ENCODE measurements around the gene SNX10. TPM values are rescaled to one million over a fixed set of nuclear protein-coding genes. Genes with fewer than 3 reads are reported as not detected.

SNX10 gene
- total RNA-seq, 3 donors from 2014 or later: 18.5 to 22.6 (median 18.9) TPM

GRCh38 chr7:26334166-26334859, 42.7 kb downstream of the SNX10 start:
- no peaks in the 10 kb centered on the region for H3K9me3 Mint-ChIP-seq
- peaks cover 38% of the 10 kb centered on the region for H3K4me1 Mint-ChIP-seq (ENCODE audit: low read depth)
- no peaks in the 10 kb centered on the region for H3K36me3 Mint-ChIP-seq (ENCODE audit: insufficient read depth)
- no peaks in the 10 kb centered on the region for H3K27me3 Mint-ChIP-seq (ENCODE audit: low read depth)
- no peak for DNase-seq
- ATAC-seq: no peak
- no peak overlapping the region for H3K4me3 Mint-ChIP-seq

DNA sequence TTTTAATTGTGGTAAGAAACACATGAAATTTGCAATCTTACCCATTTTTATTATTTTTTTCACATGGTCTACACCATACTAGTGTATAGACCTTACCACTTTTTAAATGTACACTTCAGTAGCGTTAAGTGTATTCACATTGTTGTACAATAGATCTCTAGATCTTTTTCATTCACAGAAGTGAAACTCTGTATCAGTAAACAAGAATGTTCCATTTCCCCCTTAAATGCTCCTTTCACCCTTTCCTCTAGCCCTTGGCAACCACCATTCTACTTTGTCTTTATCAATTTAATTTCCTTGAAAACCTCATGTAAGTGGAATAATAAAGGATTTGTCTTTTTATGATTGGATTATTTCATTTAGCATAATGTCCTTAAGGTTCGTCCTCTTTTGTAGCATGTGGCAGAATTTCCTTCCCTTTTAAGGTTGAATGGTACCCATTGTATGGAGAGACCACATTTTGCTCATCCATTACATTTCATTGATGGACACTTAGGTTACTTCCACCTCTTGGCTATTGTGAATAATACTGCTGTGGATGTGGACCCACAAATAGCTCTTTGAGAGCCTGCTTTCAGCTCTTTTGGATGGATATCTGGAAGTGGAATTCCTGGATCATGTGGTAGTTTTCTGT, 45.7 kb downstream of the SNX10 start:
- ATAC-seq: no peak
- no peaks in the 10 kb centered on the region for H3K27me3 Mint-ChIP-seq (ENCODE audit: low read depth)
- H3K36me3 Mint-ChIP-seq (ENCODE audit: insufficient read depth): no peaks in the 10 kb centered on the region
- H3K9me3 Mint-ChIP-seq: no peaks in the 10 kb centered on the region
- H3K4me1 Mint-ChIP-seq (ENCODE audit: low read depth): peaks cover 32% of the 10 kb centered on the region
- no peak overlapping the region for H3K4me3 Mint-ChIP-seq
- DNase-seq: no peak

- ATAC-seq: no peak
- Mint-ChIP-seq H3K4me3 (no peak overlapping the region), H3K4me1 (ENCODE audit: low read depth) (peaks cover 9% of the 10 kb centered on the region), H3K27me3 (ENCODE audit: low read depth) (no peaks in the 10 kb centered on the region), H3K9me3 (no peaks in the 10 kb centered on the region), H3K36me3 (ENCODE audit: insufficient read depth) (peaks cover 2% of the 10 kb centered on the region)
- DNase-seq: no peak
These were observed 48.9 kb downstream of the SNX10 start for GRCh38 chr7:26340476-26341018.

GRCh38 chr7:26343320-26343832, 51.7 kb downstream of the SNX10 start:
- peaks cover 6% of the 10 kb centered on the region for H3K36me3 Mint-ChIP-seq (ENCODE audit: insufficient read depth)
- H3K4me1 Mint-ChIP-seq (ENCODE audit: low read depth): no peaks in the 10 kb centered on the region
- ATAC-seq (no peak), DNase-seq (no peak)
- no peaks in the 10 kb centered on the region for H3K9me3 Mint-ChIP-seq
- no peaks in the 10 kb centered on the region for H3K27me3 Mint-ChIP-seq (ENCODE audit: low read depth)
- H3K4me3 Mint-ChIP-seq: no peak overlapping the region

DNA sequence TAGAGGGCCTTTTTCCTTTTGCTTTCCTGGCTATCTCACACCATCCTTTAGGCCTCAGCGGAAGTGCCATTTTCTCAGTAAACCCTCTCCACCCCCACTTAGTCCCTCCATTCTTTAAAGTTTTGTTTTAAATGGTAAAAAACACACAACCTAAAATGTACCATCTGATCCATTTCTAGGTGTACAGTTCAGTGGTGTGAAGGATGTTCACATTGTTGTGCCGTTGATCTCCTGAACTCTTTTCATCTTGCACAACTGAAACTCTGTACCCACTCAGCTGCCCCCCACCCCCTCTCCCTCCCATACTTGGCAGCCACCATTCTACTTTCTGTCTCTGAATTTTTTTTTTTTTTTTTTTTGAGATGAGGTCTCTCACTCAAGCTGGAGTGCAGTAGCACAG, 52.2 kb downstream of the SNX10 start:
- Mint-ChIP-seq H3K27me3 (ENCODE audit: low read depth) (no peaks in the 10 kb centered on the region), H3K4me3 (no peak overlapping the region), H3K4me1 (ENCODE audit: low read depth) (no peaks in the 10 kb centered on the region), H3K36me3 (ENCODE audit: insufficient read depth) (peaks cover 6% of the 10 kb centered on the region), H3K9me3 (no peaks in the 10 kb centered on the region)
- ATAC-seq: no peak
- no peak for DNase-seq

DNA sequence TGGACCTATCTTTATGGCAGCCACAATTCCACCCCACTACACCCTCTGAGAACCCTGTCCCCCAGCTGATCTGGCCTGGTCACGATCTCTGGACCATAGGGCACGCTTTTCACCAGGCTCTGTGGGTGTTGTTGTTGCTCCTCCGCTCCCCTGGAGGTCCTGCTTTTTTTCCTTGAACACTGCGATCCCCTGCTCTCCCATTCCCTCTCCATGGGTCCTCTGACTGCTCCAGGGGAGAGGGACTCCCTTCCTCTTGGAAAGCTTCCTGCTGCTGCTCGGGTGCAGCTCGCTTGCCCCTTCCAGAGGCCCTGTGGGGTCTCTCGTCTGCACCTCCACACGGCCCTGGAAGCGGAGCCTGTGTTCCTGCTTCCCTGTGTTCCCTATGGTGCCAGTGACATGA, 53.5 kb downstream of the SNX10 start:
- Mint-ChIP-seq H3K4me1 (ENCODE audit: low read depth) (no peaks in the 10 kb centered on the region), H3K4me3 (no peak overlapping the region), H3K36me3 (ENCODE audit: insufficient read depth) (peaks cover 6% of the 10 kb centered on the region), H3K27me3 (ENCODE audit: low read depth) (no peaks in the 10 kb centered on the region), H3K9me3 (no peaks in the 10 kb centered on the region)
- DNase-seq (no peak), ATAC-seq (no peak)

DNA sequence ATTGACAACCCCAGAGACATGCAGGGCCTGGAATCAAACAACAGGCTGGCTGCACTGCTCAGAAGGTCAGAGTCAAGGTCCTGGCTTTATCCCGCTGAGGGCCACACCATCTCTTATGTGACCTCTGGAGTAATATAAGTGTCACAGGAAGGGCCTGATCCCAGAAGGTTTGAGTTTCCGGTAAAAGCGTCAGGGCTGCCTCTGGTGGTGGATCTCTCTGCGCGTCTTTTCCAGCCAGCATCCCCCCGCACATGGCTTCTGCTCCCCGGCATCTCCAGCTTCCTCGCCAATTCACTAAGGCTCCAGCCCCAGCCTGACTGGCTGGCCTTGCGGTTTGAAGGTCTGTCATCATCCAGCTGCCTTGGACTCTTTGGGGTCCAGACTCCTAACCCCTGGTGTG, 54.2 kb downstream of the SNX10 start:
- Mint-ChIP-seq H3K36me3 (ENCODE audit: insufficient read depth) (peaks cover 6% of the 10 kb centered on the region), H3K4me1 (ENCODE audit: low read depth) (no peaks in the 10 kb centered on the region), H3K27me3 (ENCODE audit: low read depth) (no peaks in the 10 kb centered on the region), H3K4me3 (no peak overlapping the region), H3K9me3 (no peaks in the 10 kb centered on the region)
- DNase-seq (no peak), ATAC-seq (no peak)

DNA sequence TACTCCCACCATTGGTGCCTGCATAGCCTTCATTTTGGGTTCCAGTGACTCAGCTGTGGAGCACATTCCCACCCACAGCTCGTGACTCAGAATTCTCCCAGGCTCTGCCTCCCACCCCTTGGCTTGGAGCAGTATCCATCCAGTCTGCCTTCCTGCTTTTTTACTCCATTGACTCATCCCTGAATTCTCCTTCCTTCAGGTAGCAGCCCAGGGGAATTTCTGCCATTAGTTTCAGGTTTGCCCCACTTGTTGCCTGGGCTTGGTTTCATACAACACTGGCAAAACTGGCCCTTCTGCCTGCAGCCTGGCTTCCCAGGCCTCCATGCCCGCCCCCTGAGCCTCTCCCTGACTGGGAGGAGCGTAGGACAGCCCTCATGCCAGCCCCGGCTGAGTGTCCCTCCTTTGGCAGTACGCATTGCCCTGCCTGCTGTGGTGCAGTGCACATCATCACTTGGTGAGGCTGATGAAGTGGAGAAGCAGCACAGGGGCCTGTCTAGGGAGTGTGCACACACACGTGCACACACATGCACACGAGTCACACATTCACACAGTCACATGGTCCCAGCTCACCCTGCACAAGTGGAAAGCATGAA, 55.0 kb downstream of the SNX10 start:
- Mint-ChIP-seq H3K4me3 (no peak overlapping the region), H3K36me3 (ENCODE audit: insufficient read depth) (peaks cover 6% of the 10 kb centered on the region), H3K9me3 (no peaks in the 10 kb centered on the region), H3K27me3 (ENCODE audit: low read depth) (no peaks in the 10 kb centered on the region), H3K4me1 (ENCODE audit: low read depth) (no peaks in the 10 kb centered on the region)
- no peak for ATAC-seq
- no peak for DNase-seq

DNA sequence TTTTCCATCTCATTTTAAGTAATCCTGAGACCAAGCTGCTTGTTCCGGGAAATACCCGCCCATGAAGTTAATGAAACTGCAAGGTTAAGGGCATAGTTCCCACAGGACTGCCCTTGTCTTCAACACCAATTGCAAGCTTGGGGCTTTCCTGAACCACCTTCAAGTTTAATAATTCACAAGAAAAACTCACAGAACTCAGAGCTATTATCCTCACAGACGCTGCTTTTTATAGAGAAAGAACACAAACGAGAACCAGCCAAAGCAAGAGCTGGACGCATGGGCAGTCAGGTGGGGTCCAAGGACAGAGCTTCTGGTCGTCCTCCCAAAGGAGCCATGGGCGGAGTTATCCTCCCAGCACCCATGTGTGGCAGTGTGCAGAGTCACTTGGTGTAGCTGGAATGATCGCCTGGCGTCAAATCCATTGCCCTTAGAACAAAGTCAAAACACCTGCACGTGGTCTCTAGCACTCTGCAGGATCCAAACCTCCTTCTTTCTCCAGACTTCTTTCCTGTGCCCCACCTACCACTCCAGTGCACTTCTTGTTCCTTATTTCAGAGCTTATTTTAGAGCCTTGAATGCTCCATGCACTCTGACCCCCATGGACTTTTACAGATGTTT, 56.7 kb downstream of the SNX10 start:
- Mint-ChIP-seq H3K4me3 (no peak overlapping the region), H3K4me1 (ENCODE audit: low read depth) (no peaks in the 10 kb centered on the region), H3K9me3 (no peaks in the 10 kb centered on the region), H3K27me3 (ENCODE audit: low read depth) (no peaks in the 10 kb centered on the region), H3K36me3 (ENCODE audit: insufficient read depth) (peaks cover 11% of the 10 kb centered on the region)
- no peak for DNase-seq
- ATAC-seq: no peak

- Mint-ChIP-seq H3K27me3 (ENCODE audit: low read depth) (no peaks in the 10 kb centered on the region), H3K4me3 (no peak overlapping the region), H3K36me3 (ENCODE audit: insufficient read depth) (peaks cover 12% of the 10 kb centered on the region), H3K4me1 (ENCODE audit: low read depth) (no peaks in the 10 kb centered on the region), H3K9me3 (no peaks in the 10 kb centered on the region)
- DNase-seq: no peak
- ATAC-seq: no peak
These were observed 57.6 kb downstream of the SNX10 start for GRCh38 chr7:26349005-26349915.

- no peaks in the 10 kb centered on the region for H3K9me3 Mint-ChIP-seq
- DNase-seq (no peak), ATAC-seq (no peak)
- peaks cover 10% of the 10 kb centered on the region for H3K36me3 Mint-ChIP-seq (ENCODE audit: insufficient read depth)
- H3K4me1 Mint-ChIP-seq (ENCODE audit: low read depth): no peaks in the 10 kb centered on the region
- H3K27me3 Mint-ChIP-seq (ENCODE audit: low read depth): no peaks in the 10 kb centered on the region
- H3K4me3 Mint-ChIP-seq: no peak overlapping the region
These were observed 59.5 kb downstream of the SNX10 start for GRCh38 chr7:26351171-26351570.

DNA sequence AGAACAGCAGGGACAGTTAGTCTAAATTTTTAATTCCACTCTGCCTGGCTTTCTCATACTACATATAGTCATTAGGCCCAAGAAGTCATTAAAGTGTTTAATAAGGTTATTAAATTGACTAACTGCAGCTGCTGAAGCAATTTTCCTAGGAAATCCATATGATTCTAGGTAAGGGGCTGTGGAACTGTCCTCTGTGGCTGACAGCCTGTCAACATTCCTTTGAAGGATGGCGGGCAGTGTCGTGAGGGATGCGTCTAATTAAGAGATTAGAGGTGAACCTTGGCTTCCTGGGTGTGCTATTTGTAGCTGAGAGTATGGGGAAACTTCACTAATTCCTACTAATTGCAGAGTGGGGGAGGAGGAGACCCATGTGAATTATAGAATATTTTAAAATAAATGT, 64.6 kb downstream of the SNX10 start:
- Mint-ChIP-seq H3K27me3 (ENCODE audit: low read depth) (no peaks in the 10 kb centered on the region), H3K9me3 (no peaks in the 10 kb centered on the region), H3K4me1 (ENCODE audit: low read depth) (no peaks in the 10 kb centered on the region), H3K4me3 (no peak overlapping the region), H3K36me3 (ENCODE audit: insufficient read depth) (peaks cover 8% of the 10 kb centered on the region)
- no peak for ATAC-seq
- no peak for DNase-seq

DNA sequence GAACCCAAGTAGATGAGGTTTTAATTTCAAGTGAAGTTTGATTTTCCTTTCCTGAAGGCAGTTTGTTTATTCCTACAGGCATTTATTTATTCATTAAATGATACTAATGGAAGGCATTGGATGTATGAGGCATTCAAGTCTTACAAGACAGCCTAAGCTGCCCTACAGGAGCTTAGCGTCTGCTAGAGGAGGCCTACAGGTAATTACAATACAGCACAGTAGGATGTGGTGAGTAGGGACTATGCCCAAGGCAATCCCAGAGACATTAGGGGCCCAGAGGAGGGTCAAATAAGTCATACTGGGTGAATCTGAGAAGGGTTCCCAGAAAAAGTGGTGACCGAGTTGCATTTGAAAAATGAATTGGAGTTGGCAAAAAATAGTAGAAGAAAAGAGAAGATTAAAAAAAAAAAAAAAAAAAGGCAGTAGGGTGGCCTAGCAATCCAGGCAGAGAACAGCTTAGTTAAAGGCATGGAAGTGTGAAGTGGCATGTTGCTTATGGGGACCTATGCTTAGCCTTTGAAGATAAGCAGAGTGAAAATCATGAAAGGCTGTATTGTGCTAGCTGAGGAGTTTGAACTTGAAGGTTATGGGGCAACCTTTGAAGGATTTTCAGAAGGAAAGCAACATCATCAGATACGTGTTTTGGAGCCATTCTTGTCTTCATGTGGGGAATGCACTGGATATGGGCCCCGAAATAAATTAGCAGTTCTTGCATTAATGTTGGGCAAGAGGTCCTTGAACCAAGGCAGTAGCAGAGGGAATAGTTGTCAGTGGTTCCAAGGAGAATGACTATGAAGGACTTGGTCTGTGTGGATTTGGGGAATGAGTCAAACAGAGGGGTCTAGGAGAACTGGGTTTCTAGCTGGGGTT, 65.5 kb downstream of the SNX10 start:
- H3K36me3 Mint-ChIP-seq (ENCODE audit: insufficient read depth): peaks cover 8% of the 10 kb centered on the region
- no peaks in the 10 kb centered on the region for H3K27me3 Mint-ChIP-seq (ENCODE audit: low read depth)
- no peak for DNase-seq
- no peaks in the 10 kb centered on the region for H3K4me1 Mint-ChIP-seq (ENCODE audit: low read depth)
- no peak for ATAC-seq
- no peaks in the 10 kb centered on the region for H3K9me3 Mint-ChIP-seq
- no peak overlapping the region for H3K4me3 Mint-ChIP-seq

All from activated T-cell treated with anti-CD3 and anti-CD28 coated beads, Interleukin-2, amount 50 U/mL, for 4 hours (primary cell).